ENCODE data around the gene WDCP. TPM values are rescaled to one million over a fixed set of nuclear protein-coding genes. Genes with fewer than 3 reads are reported as not detected.

WDCP gene
- total RNA-seq, 6 donors from 2014 or later: 1.0 to 10.6 (median 4.6) TPM

DNA sequence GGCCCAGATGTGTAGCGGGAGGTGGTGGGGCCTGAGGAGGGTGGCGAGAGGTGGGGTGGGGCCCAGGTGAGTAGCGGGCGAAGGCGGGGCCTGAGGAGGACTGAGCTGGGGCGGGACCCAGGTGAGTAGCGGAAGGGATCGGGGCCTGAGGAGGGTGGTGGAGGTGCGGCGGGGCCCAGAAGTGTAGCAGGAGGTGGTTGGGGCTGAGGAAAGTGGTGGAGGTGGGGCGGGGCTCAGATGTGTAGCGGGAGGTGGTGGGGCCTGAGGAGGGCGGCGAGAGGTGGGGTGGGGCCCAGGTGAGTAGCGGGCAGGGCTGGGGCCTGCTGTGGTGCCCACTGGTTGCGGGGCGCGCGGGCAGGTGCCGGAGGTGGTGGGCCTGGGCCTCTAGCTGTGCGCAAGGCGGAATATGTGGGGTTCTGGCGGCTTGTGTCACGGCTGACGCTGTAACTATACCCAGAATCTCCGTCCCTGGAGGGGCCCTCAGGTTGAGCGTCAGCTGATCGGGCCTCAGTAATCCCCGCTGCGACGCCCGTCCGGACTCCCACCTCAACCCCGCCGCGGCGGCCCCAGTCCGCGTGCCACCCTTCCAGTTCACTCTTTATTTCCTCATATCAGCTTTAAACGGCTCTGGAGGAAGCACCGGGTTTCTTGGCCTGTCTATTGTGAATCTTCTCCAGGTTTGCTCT is 29.8 kb upstream of the WDCP start:
- Histone ChIP-seq H3K4me3 (peak overlapping the region; percentile 59 to 86 (median 64)), H3K4me1 (peaks cover 16 to 43% (median 26%) of the 10 kb centered on the region in 4 donors), H3K27me3 (no peaks in the 10 kb centered on the region), H3K9me3 (no peaks in the 10 kb centered on the region), H3K36me3 (peaks cover 12 to 38% (median 15%) of the 10 kb centered on the region in 4 donors), H3K27ac (peak overlapping the region; percentile 90 to 97 (median 94))
- DNase-seq: no peak
- WGBS, 2 donors: 1% methylated on average over 23 to 41 of the region's 41 CpGs
- ATAC-seq (ENCODE audit: low FRiP score in 2 of 2): no peak
- TF ChIP-seq, protein P1, sequence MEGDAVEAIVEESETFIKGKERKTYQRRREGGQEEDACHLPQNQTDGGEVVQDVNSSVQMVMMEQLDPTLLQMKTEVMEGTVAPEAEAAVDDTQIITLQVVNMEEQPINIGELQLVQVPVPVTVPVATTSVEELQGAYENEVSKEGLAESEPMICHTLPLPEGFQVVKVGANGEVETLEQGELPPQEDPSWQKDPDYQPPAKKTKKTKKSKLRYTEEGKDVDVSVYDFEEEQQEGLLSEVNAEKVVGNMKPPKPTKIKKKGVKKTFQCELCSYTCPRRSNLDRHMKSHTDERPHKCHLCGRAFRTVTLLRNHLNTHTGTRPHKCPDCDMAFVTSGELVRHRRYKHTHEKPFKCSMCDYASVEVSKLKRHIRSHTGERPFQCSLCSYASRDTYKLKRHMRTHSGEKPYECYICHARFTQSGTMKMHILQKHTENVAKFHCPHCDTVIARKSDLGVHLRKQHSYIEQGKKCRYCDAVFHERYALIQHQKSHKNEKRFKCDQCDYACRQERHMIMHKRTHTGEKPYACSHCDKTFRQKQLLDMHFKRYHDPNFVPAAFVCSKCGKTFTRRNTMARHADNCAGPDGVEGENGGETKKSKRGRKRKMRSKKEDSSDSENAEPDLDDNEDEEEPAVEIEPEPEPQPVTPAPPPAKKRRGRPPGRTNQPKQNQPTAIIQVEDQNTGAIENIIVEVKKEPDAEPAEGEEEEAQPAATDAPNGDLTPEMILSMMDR (IDR thresholded peaks at IDR 0.05): no peak
- TF ChIP-seq POLR2A (IDR thresholded peaks at IDR 0.05) (peak in 3 of 4 donors; percentile 44 to 77 (median 67)), POLR2AphosphoS5 (IDR thresholded peaks at IDR 0.05) (peak; percentile 8 to 30)

- ATAC-seq (ENCODE audit: low FRiP score in 2 of 2): peak; percentile 96 to 98
- no peaks in the 10 kb centered on the region for H3K9me3 ChIP-seq
- peaks cover 12 to 39% (median 17%) of the 10 kb centered on the region in 4 donors for H3K36me3 ChIP-seq
- 0 to 1% methylated on average over 36 to 64 of the region's 64 CpGs for WGBS, 2 donors
- H3K27ac ChIP-seq: peak within 1 kb of the TSS; percentile 90 to 97 (median 94)
- peak; percentile 98 to 100 for DNase-seq
- H3K4me3 ChIP-seq: peak within 1 kb of the TSS; percentile 59 to 86 (median 64)
- TF ChIP-seq EP300 (IDR thresholded peaks at IDR 0.05) (peak in 1 of 4 donors; percentile 4), POLR2A (IDR thresholded peaks at IDR 0.05) (peak in 2 of 4 donors; percentile 67 to 82), POLR2AphosphoS5 (IDR thresholded peaks at IDR 0.05) (peak; percentile 92 to 93)
- TF ChIP-seq, protein P1 (IDR thresholded peaks at IDR 0.05): peak in 1 of 6 experiments; percentile 10
- H3K4me1 ChIP-seq: peaks cover 16 to 37% (median 21%) of the 10 kb centered on the region in 4 donors
- no peaks in the 10 kb centered on the region for H3K27me3 ChIP-seq
Observed at GRCh38 chr2:24075915-24076848, 29.0 kb upstream of the WDCP start, which contains the start of gene SF3B6. SF3B6 (minus strand) TSS chr2:24076326; CDS start chr2:24076229, 97 bp downstream.

DNA sequence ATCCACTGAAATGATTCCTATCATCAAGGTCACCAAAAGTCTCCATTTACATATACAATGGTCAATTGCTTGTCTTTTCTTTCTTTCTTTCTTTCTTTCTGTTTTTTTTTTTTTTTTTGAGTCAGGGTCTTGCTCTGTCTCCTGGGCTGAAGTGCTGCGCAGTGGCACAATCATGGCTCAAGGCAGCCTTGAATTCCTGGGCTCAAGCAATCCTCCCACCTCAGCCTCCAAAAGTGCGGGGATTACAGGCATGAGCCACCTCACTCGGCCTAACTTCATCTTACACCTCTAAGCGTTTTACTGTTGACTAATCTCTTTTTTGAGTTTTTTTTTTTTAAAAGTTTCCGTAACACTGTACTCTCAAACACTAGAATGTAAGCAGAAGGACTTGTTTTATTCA is 28.1 kb upstream of the WDCP start:
- WGBS, 2 donors: 56 to 61% methylated on average over 5 of the region's 5 CpGs
- Histone ChIP-seq H3K36me3 (peaks cover 6 to 42% (median 20%) of the 10 kb centered on the region in 4 donors), H3K27ac (peak overlapping the region; percentile 90 to 97 (median 94)), H3K4me3 (peak overlapping the region in 3 of 4 donors; percentile 59 to 86 (median 61)), H3K4me1 (peaks cover 16 to 34% (median 18%) of the 10 kb centered on the region in 4 donors), H3K27me3 (no peaks in the 10 kb centered on the region), H3K9me3 (no peaks in the 10 kb centered on the region)
- no peak for ATAC-seq (ENCODE audit: low FRiP score in 2 of 2)
- no peak for TF ChIP-seq POLR2AphosphoS5 (IDR thresholded peaks at IDR 0.05)
- TF ChIP-seq, protein P1 (IDR thresholded peaks at IDR 0.05): no peak
- TF ChIP-seq POLR2A (IDR thresholded peaks at IDR 0.05): no peak
- no peak for TF ChIP-seq EP300 (IDR thresholded peaks at IDR 0.05)
- no peak for DNase-seq

GRCh38 chr2:24073816-24074215 is 26.6 kb upstream of the WDCP start:
- Histone ChIP-seq H3K27ac (no peak overlapping the region), H3K36me3 (peaks cover 5 to 48% (median 23%) of the 10 kb centered on the region in 4 donors), H3K9me3 (no peaks in the 10 kb centered on the region), H3K4me1 (peaks cover 16 to 34% (median 18%) of the 10 kb centered on the region in 4 donors), H3K27me3 (no peaks in the 10 kb centered on the region), H3K4me3 (no peak overlapping the region)
- ATAC-seq (ENCODE audit: low FRiP score in 2 of 2): no peak
- TF ChIP-seq POLR2A (IDR thresholded peaks at IDR 0.05): no peak
- TF ChIP-seq EP300 (IDR thresholded peaks at IDR 0.05): no peak
- TF ChIP-seq, protein P1 (IDR thresholded peaks at IDR 0.05): no peak
- no peak for TF ChIP-seq POLR2AphosphoS5 (IDR thresholded peaks at IDR 0.05)
- no peak for DNase-seq
- 90 to 94% methylated on average over 6 of the region's 6 CpGs for WGBS, 2 donors

Data from upper lobe of left lung (tissue), 6 donors.